GM06990 (cell line): Measurements from ENCODE around the gene ZNF205.
"Not testable (repeated sequence)": the region's sequence is repeated elsewhere in the genome, so short reads cannot be mapped to it uniquely, and the experiment has no call there.

Experiments
- DNase-seq: peaks from one replicate; pipeline ENCODE4 v3.0.0-alpha.2; 2011; ENCODE audit not compliant: insufficient read length; ENCODE audit errors: extremely low read depth
- H3K27me3 ChIP-seq: replicated peaks from 2 replicates; pipeline ENCODE4 v1.6.0; 2011; ENCODE audit warnings: low read length; ENCODE audit not compliant: control insufficient read depth, insufficient read depth
- H3K36me3 ChIP-seq: 2 replicates; pipeline ENCODE4 v1.5.1; 2011; ENCODE audit warnings: low read length; ENCODE audit not compliant: control insufficient read depth, insufficient read depth
- H3K4me3 ChIP-seq: replicated peaks from 2 replicates; pipeline ENCODE4 v1.5.1; 2011; ENCODE audit warnings: low read depth, mild to moderate bottlenecking, control low read depth, low read length
- TF ChIP-seq, protein P1 (sequence below): IDR thresholded peaks from 2 replicates; pipeline ENCODE4 v1.5.1; 2011; ENCODE audit warnings: low read length, control low read depth, mild to moderate bottlenecking, inconsistent platforms; ENCODE audit not compliant: insufficient read depth, poor library complexity, severe bottlenecking

ZNF205 gene

DNA sequence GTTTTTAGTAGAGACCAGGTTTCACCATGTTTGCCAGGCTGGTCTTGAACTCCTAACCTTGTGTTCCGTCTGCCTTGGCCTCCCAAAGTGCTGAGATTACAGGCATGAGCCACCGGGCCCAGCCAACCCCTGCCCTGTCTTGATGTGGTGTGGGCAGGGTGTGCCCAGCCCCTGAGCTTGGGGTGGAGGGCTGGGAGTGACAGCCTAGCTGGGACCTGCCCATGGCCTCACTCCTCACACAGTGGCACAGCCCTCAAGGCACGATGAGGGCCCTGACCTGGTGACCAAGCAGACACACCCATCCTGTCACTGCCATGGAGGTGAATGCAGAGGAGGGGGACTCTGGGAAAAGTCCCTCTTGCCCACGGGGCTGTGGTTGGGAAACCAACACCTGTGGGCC is 43.9 kb upstream of the ZNF205 start:
- TF ChIP-seq, protein P1, sequence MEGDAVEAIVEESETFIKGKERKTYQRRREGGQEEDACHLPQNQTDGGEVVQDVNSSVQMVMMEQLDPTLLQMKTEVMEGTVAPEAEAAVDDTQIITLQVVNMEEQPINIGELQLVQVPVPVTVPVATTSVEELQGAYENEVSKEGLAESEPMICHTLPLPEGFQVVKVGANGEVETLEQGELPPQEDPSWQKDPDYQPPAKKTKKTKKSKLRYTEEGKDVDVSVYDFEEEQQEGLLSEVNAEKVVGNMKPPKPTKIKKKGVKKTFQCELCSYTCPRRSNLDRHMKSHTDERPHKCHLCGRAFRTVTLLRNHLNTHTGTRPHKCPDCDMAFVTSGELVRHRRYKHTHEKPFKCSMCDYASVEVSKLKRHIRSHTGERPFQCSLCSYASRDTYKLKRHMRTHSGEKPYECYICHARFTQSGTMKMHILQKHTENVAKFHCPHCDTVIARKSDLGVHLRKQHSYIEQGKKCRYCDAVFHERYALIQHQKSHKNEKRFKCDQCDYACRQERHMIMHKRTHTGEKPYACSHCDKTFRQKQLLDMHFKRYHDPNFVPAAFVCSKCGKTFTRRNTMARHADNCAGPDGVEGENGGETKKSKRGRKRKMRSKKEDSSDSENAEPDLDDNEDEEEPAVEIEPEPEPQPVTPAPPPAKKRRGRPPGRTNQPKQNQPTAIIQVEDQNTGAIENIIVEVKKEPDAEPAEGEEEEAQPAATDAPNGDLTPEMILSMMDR, result no peak
- no peaks in the 10 kb centered on the region for H3K27me3 ChIP-seq
- DNase-seq, result no peak
- H3K36me3 ChIP-seq, result peaks cover 5% of the 10 kb centered on the region
- H3K4me3 ChIP-seq, result no peak overlapping the region

DNA sequence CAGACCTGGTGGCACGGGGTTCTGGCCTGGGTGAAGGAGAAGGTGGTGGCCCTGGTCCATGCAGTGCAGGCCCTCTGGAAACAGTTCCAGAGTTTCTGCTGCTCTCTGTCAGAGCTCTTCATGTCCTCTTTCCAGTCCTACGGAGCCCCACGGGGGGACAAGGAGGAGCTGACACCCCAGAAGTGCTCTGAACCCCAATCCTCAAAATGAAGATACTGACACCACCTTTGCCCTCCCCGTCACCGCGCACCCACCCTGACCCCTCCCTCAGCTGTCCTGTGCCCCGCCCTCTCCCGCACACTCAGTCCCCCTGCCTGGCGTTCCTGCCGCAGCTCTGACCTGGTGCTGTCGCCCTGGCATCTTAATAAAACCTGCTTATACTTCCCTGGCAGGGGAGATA is 43.2 kb upstream of the ZNF205 start:
- not testable (repeated sequence) for H3K4me3 ChIP-seq, H3K27me3 ChIP-seq, DNase-seq, H3K36me3 ChIP-seq

DNA sequence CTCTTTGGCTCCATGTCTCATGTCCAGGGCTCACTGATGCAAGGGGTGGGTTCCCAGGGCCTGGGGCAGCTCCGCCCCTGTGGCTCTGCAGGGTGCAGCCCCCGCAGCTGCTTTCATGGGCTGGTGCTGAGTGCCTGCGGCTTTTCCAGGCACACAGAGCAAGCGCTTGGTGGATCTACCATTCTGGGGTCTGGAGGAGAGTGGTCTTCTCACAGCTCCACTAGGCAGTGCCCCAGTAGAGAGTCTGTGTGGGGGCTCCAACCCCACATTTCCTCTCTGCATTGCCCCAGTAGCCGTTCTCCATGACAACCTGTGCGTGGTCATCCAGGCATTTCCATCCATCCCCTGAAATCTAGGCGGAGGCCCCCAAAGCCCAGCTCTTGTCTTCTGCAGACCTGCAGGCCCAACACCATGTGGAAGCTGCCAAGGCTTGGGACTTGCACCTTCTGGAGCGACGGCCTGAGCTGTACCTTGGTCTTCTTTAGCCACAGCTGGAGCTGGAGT is 41.7 kb upstream of the ZNF205 start:
- no peak for DNase-seq
- Histone ChIP-seq H3K27me3 (no peaks in the 10 kb centered on the region), H3K4me3 (no peak overlapping the region), H3K36me3 (peaks cover 5% of the 10 kb centered on the region)
- TF ChIP-seq, protein P1, result no peak

DNA sequence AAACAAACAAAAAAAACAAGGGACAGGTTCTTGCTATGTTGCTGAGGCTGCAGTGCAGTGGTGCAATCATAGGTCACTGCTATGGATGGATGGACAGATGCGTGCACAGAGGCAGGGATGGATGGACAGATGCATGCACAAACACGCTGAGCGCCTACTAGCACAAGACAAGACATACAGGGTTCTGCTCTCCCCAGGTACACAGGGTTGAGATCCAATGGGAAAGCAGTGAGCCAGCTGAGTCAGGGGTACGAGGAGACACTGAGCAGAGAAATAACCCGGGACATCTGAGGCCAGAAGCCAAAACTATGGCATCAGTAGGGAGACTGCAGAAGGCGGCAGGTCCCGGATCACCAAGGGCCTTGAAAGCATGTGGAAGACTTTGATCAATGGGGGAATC is 40.7 kb upstream of the ZNF205 start:
- no peak for DNase-seq
- TF ChIP-seq, protein P1, result no peak
- Histone ChIP-seq H3K4me3 (no peak overlapping the region), H3K36me3 (peaks cover 5% of the 10 kb centered on the region), H3K27me3 (no peaks in the 10 kb centered on the region)

DNA sequence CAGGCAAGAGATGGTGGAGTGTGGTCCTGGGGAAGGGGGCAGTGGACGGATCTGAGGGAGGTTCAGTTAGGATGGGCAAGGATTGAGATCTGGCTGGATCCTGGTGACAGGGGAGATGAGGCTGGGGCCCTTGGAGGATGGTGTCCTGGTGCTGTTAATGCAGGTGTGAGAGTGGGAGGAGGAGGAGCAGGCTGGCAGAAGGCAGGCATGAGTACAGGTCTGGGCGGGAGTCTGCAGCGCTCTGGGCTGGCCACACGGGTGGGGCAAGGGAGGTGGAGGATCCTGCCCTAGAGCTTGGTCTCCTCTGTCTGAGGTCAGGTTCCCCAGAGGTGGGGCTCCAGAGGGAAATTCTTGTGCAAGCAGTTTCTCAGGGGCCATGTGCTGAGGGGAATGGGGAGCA is 40.2 kb upstream of the ZNF205 start:
- H3K36me3 ChIP-seq, DNase-seq, H3K27me3 ChIP-seq, H3K4me3 ChIP-seq: not testable (repeated sequence)

DNA sequence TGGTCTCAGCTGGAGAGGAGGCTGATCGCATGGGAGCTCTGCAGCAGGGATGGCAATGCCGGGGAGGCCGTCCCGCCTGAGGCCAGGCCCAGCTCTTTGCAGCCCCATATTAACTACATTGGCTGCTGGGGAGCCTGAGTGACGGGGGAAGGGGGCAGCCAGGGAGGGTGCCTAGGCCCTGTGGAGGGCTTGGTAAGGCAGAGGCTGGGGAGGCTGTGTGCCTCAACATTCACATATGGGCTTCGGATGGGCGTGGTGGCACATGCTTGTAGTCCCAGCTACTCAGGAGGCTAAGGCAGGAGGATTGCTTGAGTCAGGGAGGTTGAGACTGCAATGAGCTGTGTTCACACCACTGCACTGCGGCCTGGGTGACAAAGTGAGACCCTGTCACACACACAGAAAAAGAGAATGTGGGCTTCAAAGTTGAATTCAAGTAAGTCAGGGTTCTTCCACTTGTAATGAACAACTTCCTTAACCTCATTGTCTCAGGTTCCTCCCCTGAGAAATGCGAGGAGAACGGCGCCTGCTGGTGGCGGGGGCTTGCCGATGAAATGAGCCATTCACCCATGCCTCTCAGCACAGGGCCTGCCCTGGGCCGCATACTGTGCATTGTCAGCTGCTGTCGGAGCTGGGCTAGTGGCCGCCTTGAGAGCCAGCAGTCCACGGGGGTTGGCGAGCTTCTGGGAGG is 39.7 kb upstream of the ZNF205 start:
- DNase-seq, H3K4me3 ChIP-seq, H3K27me3 ChIP-seq, H3K36me3 ChIP-seq: not testable (repeated sequence)
- TF ChIP-seq, protein P1, result peak; percentile 33

DNA sequence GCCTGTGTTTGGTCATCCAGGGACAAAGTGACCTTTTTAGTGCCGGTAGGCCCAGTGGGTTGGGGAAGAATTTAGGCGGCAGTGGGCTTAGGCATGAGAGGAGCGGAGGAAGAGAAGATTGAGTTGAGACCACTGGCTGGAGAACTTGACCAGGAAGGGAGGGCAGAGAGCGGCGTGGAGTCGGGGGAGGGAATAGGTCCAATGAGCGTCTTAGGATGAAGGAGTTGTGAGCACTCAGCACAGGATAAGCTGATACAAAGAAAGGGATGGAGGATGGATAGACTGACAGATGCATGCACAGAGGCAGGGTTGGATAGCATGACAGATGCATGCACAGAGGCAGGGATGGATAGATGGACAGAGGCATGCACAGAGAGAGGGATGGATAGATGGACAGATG is 38.9 kb upstream of the ZNF205 start:
- Histone ChIP-seq H3K27me3 (no peaks in the 10 kb centered on the region), H3K36me3 (peaks cover 3% of the 10 kb centered on the region), H3K4me3 (no peak overlapping the region)
- TF ChIP-seq, protein P1, result no peak
- DNase-seq, result no peak
